Fibroblast of the aortic adventitia (primary cell): ENCODE results near the gene HOXB7. TPM values are rescaled to one million over a fixed set of nuclear protein-coding genes. Genes with fewer than 3 reads are reported as not detected.

ENCODE experiments used
- DNase-seq: peaks from one replicate; pipeline ENCODE4 v3.0.0-alpha.2; 2010; ENCODE audit warnings: low read depth
- H3K4me3 ChIP-seq: 2 replicates; pipeline ENCODE4 v1.5.1; 2011; ENCODE audit warnings: low read depth, mild to moderate bottlenecking, control low read depth, low read length, moderate library complexity
- total RNA-seq: library from RNA; depleted of rRNA; stranded (reverse); fragments of >200 nt; gene quantifications from 2 replicates; pipeline ENCODE4 v1.2.3, GENCODE V29; 2012; ENCODE audit warnings: low replicate concordance
- TF ChIP-seq, protein P1 (sequence below): IDR thresholded peaks from 2 replicates; pipeline ENCODE4 v1.5.1; 2011; ENCODE audit warnings: mild to moderate bottlenecking, low read length, control low read depth, inconsistent platforms; ENCODE audit not compliant: insufficient read depth

HOXB7 gene
- total RNA-seq, 1 donor = 0.18 TPM

DNA sequence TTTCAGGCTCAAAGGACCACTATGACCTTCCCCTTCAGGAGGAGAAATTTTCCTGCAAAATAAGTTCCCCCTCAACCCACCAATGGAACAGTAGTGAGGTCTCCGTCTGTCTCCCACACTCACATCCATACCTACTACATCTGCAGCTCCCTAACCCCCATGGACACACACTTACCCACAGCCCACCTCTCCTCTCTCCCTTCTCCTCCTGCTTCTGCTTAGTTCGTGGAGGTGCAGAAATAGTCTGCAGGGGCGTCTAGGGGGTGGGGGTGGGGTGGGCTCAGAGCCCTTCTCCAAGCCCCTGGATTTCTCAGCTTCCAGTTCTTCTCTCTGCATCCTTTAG is 41.6 kb downstream of the HOXB7 start:
- TF ChIP-seq, protein P1, sequence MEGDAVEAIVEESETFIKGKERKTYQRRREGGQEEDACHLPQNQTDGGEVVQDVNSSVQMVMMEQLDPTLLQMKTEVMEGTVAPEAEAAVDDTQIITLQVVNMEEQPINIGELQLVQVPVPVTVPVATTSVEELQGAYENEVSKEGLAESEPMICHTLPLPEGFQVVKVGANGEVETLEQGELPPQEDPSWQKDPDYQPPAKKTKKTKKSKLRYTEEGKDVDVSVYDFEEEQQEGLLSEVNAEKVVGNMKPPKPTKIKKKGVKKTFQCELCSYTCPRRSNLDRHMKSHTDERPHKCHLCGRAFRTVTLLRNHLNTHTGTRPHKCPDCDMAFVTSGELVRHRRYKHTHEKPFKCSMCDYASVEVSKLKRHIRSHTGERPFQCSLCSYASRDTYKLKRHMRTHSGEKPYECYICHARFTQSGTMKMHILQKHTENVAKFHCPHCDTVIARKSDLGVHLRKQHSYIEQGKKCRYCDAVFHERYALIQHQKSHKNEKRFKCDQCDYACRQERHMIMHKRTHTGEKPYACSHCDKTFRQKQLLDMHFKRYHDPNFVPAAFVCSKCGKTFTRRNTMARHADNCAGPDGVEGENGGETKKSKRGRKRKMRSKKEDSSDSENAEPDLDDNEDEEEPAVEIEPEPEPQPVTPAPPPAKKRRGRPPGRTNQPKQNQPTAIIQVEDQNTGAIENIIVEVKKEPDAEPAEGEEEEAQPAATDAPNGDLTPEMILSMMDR = no peak
- no peak for DNase-seq
- peak overlapping the region; percentile 61 for H3K4me3 ChIP-seq

DNA sequence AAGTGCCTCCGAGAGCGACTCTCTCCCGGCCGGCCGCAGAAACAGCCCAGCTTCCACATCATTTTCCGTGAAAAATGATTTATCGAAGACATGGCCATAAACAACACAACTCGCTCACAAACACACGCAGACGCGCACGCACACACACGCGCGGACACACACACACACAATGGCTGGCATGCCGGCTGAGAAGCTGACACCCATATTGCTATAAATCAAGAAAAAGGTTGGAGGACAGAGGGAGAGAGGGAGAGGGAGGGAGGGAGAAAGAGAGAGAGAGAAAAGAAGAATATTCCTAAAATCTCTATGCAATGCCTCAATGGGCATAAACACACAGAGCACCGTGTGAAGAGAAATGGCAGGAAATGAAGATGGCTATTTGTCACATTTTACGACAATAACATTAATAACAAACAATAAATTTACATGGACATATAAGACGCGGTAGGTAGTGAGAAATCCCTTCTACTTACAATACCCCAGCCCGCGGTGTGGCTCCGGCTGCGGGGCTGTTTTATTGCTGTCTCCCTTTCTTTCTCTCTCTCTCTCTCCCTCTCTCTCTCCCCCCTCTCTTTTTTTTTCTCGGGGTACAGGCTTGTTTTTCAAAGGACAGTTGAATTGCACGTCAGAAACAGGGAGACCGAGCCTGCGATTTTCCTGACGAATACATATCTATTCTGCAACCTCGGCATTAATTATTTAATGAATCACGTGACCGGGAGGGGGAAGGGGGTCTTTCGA is 42.1 kb downstream of the HOXB7 start:
- peak; percentile 70 for DNase-seq
- peak overlapping the region; percentile 61 for H3K4me3 ChIP-seq
- TF ChIP-seq, protein P1 = no peak

DNA sequence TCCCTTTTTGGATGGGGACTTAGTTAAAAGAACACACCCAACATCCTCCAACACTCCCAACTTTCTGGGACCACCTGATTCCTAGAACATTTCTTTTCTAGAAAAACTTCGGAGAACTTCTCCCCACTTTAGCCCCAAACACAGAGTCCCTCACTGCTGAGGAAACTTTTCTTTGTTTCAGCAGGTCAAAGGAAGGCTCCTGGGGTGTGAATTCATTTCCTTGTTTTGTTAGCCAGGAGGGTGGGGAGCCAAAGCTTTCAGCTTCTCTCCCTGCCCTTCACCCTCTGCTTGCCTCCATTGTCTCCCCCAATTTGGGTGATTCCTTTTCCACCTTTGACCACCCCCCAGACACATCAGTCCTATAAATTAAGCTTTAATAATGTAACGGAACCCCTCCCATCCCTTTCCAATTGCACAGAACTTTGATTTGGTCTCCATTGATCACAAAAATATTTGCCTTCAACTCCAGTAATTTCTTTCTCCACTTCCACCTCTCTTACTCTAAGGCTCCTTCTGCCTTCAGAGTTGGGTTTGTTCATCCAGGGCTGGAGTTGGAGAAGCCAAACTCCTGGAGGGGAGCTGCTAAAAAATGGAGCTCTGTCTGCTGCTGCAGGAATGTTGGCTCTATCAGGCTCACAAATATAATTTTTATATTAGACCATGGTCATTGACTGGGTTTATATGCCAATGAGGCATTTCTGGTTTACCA is 43.0 kb downstream of the HOXB7 start:
- peak overlapping the region; percentile 61 for H3K4me3 ChIP-seq
- TF ChIP-seq, protein P1 = no peak
- peak; percentile 44 for DNase-seq

DNA sequence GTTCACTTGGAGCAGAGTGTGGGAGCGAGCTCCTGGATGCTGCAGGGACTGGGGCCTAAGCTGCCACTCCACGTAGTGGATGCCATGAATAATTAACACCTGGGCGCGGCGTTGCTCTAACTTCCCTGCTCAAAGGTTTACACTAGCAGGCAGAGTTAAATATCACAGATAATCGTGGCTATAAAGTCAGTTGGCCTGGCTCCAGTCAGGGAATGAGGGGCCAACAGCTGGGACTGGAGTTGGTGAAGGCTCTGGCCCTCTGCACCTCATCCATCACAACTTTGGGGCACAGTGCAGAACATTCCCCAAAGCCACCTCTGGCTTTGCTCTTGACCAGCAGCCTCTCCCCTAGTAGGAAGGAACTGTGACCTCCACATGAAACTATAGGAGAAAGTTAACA is 43.6 kb downstream of the HOXB7 start:
- TF ChIP-seq, protein P1 = no peak
- no peak for DNase-seq
- H3K4me3 ChIP-seq = no peak overlapping the region

DNA sequence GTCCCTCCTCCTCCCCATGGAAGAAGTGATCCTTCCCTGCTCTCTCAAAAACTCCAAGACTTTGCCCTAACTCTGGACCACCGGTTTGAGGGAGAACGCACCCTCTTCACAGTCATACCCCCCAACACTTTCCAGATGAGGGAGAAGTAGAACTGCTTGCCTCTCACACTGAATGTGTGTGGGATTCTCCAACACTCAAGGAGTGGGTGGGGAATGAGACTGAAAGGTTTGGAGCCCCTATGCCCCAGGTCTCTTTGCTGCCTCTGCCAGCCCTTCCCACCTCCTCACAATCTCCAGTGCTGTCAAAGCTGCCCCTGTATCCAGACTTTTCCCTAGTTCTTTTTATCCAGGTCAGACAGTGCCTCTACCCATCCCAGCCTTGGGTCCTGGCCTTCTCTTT is 44.1 kb downstream of the HOXB7 start:
- no peak overlapping the region for H3K4me3 ChIP-seq
- TF ChIP-seq, protein P1 = no peak
- DNase-seq = no peak

DNA sequence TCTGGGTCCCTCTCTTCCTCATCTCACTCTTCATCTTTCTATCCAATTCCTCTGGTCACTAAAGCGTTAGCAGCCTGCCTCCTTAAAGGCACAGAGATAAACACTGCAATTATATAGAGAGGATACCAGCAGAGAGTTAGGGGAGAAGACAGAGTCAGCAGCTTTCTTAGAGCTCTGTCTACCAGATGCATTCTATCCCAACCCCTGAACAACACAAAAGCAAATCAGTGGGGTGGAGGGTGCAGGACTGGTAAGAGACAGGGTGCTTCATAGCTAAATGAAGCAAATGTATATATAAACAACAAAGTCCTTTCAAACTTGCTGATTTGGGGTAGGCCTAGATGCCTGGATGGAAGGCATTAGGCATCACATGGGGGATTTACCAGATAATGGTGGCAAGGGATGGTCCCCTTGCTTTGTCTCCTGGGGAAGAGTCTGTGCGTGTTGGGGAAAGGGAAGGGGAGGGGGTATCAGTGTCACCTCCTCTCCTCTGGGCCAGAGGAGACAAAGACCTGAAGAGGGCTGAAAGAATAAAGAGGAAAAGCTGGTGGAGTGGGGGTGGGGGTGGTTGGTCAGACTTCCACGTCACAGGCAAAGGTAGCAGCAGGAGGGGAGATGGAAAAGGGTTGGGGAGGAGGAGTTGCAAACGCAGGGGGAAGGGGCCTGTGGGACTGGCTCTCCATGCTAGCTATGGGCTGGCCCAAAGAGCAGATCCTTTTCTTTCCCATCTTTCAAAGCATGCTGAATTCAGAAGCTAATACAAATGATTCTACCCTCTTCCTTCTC is 44.7 kb downstream of the HOXB7 start:
- no peak overlapping the region for H3K4me3 ChIP-seq
- no peak for DNase-seq
- TF ChIP-seq, protein P1 = no peak
